NB4 (cell line): Measurements from ENCODE around the gene ARFGEF3.

Source experiments
- DNase-seq: peaks from one replicate; pipeline ENCODE4 v3.0.0; 2010; ENCODE audit warnings: low read depth
- H3K4me3 ChIP-seq: one replicate; pipeline ENCODE4 v1.5.1; 2011; ENCODE audit warnings: mild to moderate bottlenecking, low read depth, low read length, moderate library complexity
- MYC ChIP-seq: IDR thresholded peaks from 2 replicates; pipeline ENCODE4 v1.6.1; 2011; ENCODE audit warnings: low read depth, low read length
- POLR2A ChIP-seq: IDR thresholded peaks from 2 replicates; pipeline ENCODE4 v1.6.1; 2011; ENCODE audit warnings: mild to moderate bottlenecking; ENCODE audit not compliant: insufficient read length; ENCODE audit errors: extremely low read depth
- TF ChIP-seq, protein P1 (sequence below): IDR thresholded peaks from one replicate; pipeline ENCODE4 v1.5.1; 2012; ENCODE audit warnings: low read depth, low read length
- TF ChIP-seq, protein P2 (sequence below): IDR thresholded peaks from 2 replicates; pipeline ENCODE4 v1.6.1; 2011; ENCODE audit warnings: low read depth, low read length

Gene ARFGEF3

DNA sequence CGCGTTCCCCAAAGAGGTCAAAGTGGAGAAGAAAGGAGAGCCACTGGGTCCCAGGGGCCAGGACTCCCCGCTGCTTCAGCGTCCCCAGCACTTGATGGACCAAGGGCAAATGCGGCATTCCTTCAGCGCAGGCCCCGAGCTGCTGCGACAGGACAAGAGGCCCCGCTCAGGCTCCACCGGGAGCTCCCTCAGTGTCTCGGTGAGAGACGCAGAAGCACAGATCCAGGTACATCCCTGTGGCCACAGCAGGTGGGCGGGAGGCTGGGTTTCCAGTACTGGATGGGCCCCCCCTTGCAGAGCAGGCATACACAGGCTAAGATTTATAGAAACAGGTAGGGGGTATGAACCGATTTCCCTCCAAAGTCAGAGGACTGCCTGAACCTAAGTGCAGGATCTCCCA, 173.2 kb downstream of the ARFGEF3 start:
- no peak for DNase-seq
- TF ChIP-seq MYC (no peak), POLR2A (no peak)
- TF ChIP-seq, protein P1, sequence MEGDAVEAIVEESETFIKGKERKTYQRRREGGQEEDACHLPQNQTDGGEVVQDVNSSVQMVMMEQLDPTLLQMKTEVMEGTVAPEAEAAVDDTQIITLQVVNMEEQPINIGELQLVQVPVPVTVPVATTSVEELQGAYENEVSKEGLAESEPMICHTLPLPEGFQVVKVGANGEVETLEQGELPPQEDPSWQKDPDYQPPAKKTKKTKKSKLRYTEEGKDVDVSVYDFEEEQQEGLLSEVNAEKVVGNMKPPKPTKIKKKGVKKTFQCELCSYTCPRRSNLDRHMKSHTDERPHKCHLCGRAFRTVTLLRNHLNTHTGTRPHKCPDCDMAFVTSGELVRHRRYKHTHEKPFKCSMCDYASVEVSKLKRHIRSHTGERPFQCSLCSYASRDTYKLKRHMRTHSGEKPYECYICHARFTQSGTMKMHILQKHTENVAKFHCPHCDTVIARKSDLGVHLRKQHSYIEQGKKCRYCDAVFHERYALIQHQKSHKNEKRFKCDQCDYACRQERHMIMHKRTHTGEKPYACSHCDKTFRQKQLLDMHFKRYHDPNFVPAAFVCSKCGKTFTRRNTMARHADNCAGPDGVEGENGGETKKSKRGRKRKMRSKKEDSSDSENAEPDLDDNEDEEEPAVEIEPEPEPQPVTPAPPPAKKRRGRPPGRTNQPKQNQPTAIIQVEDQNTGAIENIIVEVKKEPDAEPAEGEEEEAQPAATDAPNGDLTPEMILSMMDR: no peak
- TF ChIP-seq, protein P2, sequence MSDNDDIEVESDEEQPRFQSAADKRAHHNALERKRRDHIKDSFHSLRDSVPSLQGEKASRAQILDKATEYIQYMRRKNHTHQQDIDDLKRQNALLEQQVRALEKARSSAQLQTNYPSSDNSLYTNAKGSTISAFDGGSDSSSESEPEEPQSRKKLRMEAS: no peak

DNA sequence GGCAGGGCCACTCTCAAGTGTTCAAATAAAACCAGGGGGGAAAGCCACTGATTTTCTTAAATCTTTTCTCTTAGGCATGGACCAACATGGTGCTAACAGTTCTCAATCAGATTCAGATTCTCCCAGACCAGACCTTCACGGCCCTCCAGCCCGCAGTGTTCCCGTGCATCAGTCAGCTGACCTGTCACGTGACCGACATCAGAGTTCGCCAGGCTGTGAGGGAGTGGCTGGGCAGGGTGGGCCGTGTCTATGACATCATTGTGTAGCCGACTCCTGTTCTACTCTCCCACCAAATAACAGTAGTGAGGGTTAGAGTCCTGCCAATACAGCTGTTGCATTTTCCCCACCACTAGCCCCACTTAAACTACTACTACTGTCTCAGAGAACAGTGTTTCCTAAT, 174.5 kb downstream of the ARFGEF3 start:
- DNase-seq: no peak
- TF ChIP-seq, protein P1: no peak
- TF ChIP-seq MYC (no peak), POLR2A (no peak)
- TF ChIP-seq, protein P2: no peak
- H3K4me3 ChIP-seq: no peak overlapping the region

More for the DNA sequence above, 173.2 kb downstream of the ARFGEF3 start:
- no peak overlapping the region for H3K4me3 ChIP-seq

DNA sequence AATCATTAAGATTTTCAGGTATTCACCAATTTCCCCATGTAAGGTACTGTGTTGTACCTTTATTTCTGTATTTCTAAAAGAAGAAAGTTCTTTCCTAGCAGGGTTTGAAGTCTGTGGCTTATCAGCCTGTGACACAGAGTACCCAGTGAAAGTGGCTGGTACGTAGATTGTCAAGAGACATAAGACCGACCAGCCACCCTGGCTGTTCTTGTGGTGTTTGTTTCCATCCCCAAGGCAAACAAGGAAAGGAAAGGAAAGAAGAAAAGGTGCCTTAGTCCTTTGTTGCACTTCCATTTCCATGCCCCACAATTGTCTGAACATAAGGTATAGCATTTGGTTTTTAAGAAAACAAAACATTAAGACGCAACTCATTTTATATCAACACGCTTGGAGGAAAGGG, 175.3 kb downstream of the ARFGEF3 start:
- H3K4me3 ChIP-seq: no peak overlapping the region
- TF ChIP-seq MYC (no peak), POLR2A (no peak)
- TF ChIP-seq, protein P1: no peak
- TF ChIP-seq, protein P2: no peak
- DNase-seq: no peak

DNA sequence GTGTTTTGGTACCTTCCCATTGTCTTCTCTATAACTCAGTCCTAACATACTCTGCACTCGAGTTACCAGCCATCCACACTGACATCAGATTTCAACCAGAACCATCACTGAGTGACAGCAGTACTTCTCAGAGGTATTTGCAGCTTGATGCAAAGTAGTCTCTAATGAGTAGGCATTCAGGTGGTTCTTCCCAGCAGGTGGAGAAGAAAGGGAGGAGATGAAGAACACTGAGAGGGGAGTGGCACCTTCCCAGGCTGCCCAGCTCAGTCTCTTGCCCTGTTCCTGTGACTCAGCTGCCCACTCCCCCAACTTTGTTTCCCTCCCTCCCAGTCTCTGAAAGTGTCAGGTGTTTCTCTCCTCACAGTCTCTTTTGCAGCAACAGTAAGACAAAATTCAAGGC, 177.3 kb downstream of the ARFGEF3 start:
- H3K4me3 ChIP-seq: no peak overlapping the region
- no peak for DNase-seq
- TF ChIP-seq, protein P2: no peak
- no peak for TF ChIP-seq MYC
- no peak for TF ChIP-seq POLR2A
- TF ChIP-seq, protein P1: no peak

DNA sequence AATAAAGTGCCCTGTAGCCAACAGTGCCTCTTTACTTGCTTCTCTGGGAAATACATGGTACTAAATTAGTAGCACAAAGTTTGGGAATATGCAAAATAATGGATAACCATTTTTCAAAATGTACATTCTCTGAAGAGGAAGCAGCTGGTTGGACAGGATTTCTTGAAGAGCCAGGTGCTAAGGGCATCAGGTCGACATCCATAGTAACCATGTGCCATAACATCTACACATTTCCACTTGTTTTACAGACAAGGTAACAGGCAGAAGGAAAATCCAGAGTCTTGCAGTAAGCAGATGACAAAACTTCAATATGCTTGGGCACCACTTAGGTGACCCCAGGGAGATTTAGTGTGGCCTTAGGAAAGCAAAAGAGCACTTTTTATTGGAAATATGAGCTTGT, 179.4 kb downstream of the ARFGEF3 start:
- TF ChIP-seq, protein P1: no peak
- no peak for TF ChIP-seq POLR2A
- TF ChIP-seq, protein P2: no peak
- no peak for TF ChIP-seq MYC
- H3K4me3 ChIP-seq: no peak overlapping the region
- DNase-seq: no peak
